SK-N-SH (cell line): ENCODE measurements around the gene VMP1. TPM values are rescaled to one million over a fixed set of nuclear protein-coding genes. Genes with fewer than 3 reads are reported as not detected.

Experiments
- CTCF ChIA-PET: fragments of 300-600, 350-600 bp; formaldehyde crosslinking; extraction: SDS; loops from one replicate; lab custom pipeline; 2021; lab: Yijun Ruan, JAX
- POLR2A ChIA-PET: fragments of 350-600 bp; sonication (Branson Sonifier 250); formaldehyde crosslinking; extraction: SDS; loops from one replicate; lab custom pipeline; 2020; ENCODE audit warnings: antibody characterized with exemption, inconsistent platforms; lab: Yijun Ruan, JAX
- DNase-seq: peaks from one replicate; pipeline ENCODE4 v3.0.0; 2012
- H2AFZ ChIP-seq: fragments of 200-600 bp; sonication (generic); 2 replicates; pipeline ENCODE4 v1.8.1; 2016; ENCODE audit warnings: antibody characterized with exemption, mild to moderate bottlenecking, low read depth
- H3F3A ChIP-seq: fragments of 200-600 bp; sonication (generic); replicated peaks from 2 replicates; pipeline ENCODE3; 2016; ENCODE audit warnings: antibody characterized with exemption, mild to moderate bottlenecking; ENCODE audit not compliant: insufficient read depth
- H3K27ac ChIP-seq, 2 experiments: fragments of 200-500 bp in 1 of 2; fragments of 200-600 bp in 1 of 2; sonication (Bioruptor generic) in 1 of 2; sonication (generic), shearing (Covaris generic) in 1 of 2; 2 replicates each; pipeline versions ENCODE4 v1.5.1 to v1.6.1; 2014 to 2016; ENCODE audit warnings: low read depth in 2 of 2, inconsistent platforms in 1 of 2, low read length in 1 of 2, mild to moderate bottlenecking in 1 of 2, mixed read lengths in 1 of 2
- H3K27me3 ChIP-seq: fragments of 200-600 bp; sonication (generic), shearing (Covaris generic); 2 replicates; pipeline ENCODE4 v1.6.1; 2016; ENCODE audit warnings: mixed run types; ENCODE audit not compliant: insufficient read depth
- H3K36me3 ChIP-seq, 2 experiments: fragments of 200-500 bp in 1 of 2; fragments of 200-600 bp in 1 of 2; sonication (Bioruptor generic) in 1 of 2; sonication (generic) in 1 of 2; replicated peaks in 1 of 2; 2 replicates each; pipeline versions ENCODE3 to v1.5.1; 2014 to 2016; ENCODE audit warnings: low read length in 1 of 2, mild to moderate bottlenecking in 1 of 2; ENCODE audit not compliant: insufficient read depth in 2 of 2, control insufficient read depth in 1 of 2
- H3K4me1 ChIP-seq, 2 experiments: fragments of 200-500 bp in 1 of 2; fragments of 200-600 bp in 1 of 2; sonication (Bioruptor generic) in 1 of 2; sonication (generic), shearing (Covaris generic) in 1 of 2; 2 replicates each; pipeline versions ENCODE4 v1.5.1 to v1.6.1; 2014 to 2016; ENCODE audit warnings: low read depth in 1 of 2, low read length in 1 of 2, mixed run types in 1 of 2; ENCODE audit not compliant: insufficient read depth in 2 of 2, control insufficient read depth in 1 of 2
- H3K4me2 ChIP-seq: fragments of 200-600 bp; sonication (generic), shearing (Covaris generic); 2 replicates; pipeline ENCODE4 v1.6.1; 2017; ENCODE audit warnings: mixed run types
- H3K4me3 ChIP-seq, 2 experiments: fragments of 200-500 bp in 1 of 2; fragments of 200-600 bp in 1 of 2; sonication (Bioruptor generic) in 1 of 2; sonication (generic), shearing (Covaris generic) in 1 of 2; 2 replicates each; pipeline versions ENCODE4 v1.5.1 to v1.8.1; 2014 to 2016; ENCODE audit warnings: low read depth in 2 of 2, inconsistent platforms in 1 of 2, low read length in 1 of 2, mild to moderate bottlenecking in 1 of 2, mixed read lengths in 1 of 2, moderate library complexity in 1 of 2
- H3K79me2 ChIP-seq: fragments of 200-600 bp; sonication (generic); 2 replicates; pipeline ENCODE4 v1.8.1; 2017; ENCODE audit warnings: mild to moderate bottlenecking; ENCODE audit not compliant: insufficient read depth
- H3K9ac ChIP-seq: fragments of 200-600 bp; sonication (generic); 2 replicates; pipeline ENCODE4 v1.6.1; 2017; ENCODE audit warnings: mixed run types
- H3K9me2 ChIP-seq: fragments of 200-600 bp; sonication (generic); 2 replicates; pipeline ENCODE4 v1.6.1; 2017; ENCODE audit warnings: mixed run types
- H3K9me3 ChIP-seq: fragments of 200-600 bp; sonication (generic); 2 replicates; pipeline ENCODE4 v1.6.1; 2017; ENCODE audit warnings: mixed run types, mild to moderate bottlenecking, moderate library complexity
- H4K20me1 ChIP-seq: fragments of 200-600 bp; sonication (generic); 2 replicates; pipeline ENCODE4 v1.6.1; 2017; ENCODE audit warnings: mild to moderate bottlenecking, mixed run types; ENCODE audit not compliant: insufficient read depth
- CHD2 ChIP-seq: fragments of 150-350 bp; IDR thresholded peaks from 2 replicates; pipeline ENCODE4 v1.6.1; 2018; ENCODE audit warnings: low read length; ENCODE audit not compliant: partially characterized antibody
- ELF1 ChIP-seq: IDR thresholded peaks from 2 replicates; pipeline ENCODE4 v1.4.0; 2012
- EZH2phosphoT487 ChIP-seq: fragments of 200-600 bp; sonication (generic); IDR thresholded peaks from 2 replicates; pipeline ENCODE4 v1.6.1; 2017; ENCODE audit warnings: low read depth, mixed run types, mild to moderate bottlenecking, antibody characterized with exemption, moderate library complexity, borderline replicate concordance
- FOXM1 ChIP-seq: IDR thresholded peaks from 2 replicates; pipeline ENCODE4 v1.4.0; 2012; ENCODE audit warnings: low read depth, mild to moderate bottlenecking
- MAX ChIP-seq: IDR thresholded peaks from 2 replicates; pipeline ENCODE4 v1.4.0; 2012; ENCODE audit warnings: low read depth
- MXI1 ChIP-seq: IDR thresholded peaks from 2 replicates; pipeline ENCODE4 v1.6.1; 2012; ENCODE audit warnings: mild to moderate bottlenecking, low read depth, low read length, improper control_type of control experiment
- NFIC ChIP-seq: IDR thresholded peaks from 2 replicates; pipeline ENCODE4 v1.4.0; 2012; ENCODE audit warnings: borderline replicate concordance
- POLR2AphosphoS5 ChIP-seq: IDR thresholded peaks from 2 replicates; pipeline ENCODE4 v1.6.1; 2012; ENCODE audit warnings: low read depth, low read length
- RAD21 ChIP-seq: IDR thresholded peaks from 2 replicates; pipeline ENCODE4 v1.6.1; 2012; ENCODE audit warnings: mild to moderate bottlenecking, low read length
- RXRA ChIP-seq: IDR thresholded peaks from 2 replicates; pipeline ENCODE4 v1.4.0; 2012; ENCODE audit warnings: low read depth, mild to moderate bottlenecking, borderline replicate concordance
- SIN3A ChIP-seq: IDR thresholded peaks from 2 replicates; pipeline ENCODE4 v1.6.1; 2012; ENCODE audit warnings: low read depth, mild to moderate bottlenecking, low read length, moderate library complexity, borderline replicate concordance
- SMC3 ChIP-seq: IDR thresholded peaks from 2 replicates; pipeline ENCODE4 v1.6.1; 2012; ENCODE audit warnings: low read depth, low read length, improper control_type of control experiment
- TAF1 ChIP-seq: IDR thresholded peaks from 2 replicates; pipeline ENCODE4 v1.6.1; 2012; ENCODE audit warnings: low read depth, mild to moderate bottlenecking, low read length, moderate library complexity, borderline replicate concordance
- TEAD4 ChIP-seq: IDR thresholded peaks from 2 replicates; pipeline ENCODE4 v1.4.0; 2012; ENCODE audit warnings: mild to moderate bottlenecking, borderline replicate concordance; ENCODE audit not compliant: insufficient read depth
- WGBS: methylation state at CpG from one replicate; pipeline ENCODE4 v1.1.6; 2017; ENCODE audit warnings: low lambda C conversion rate; 5-methylcytosine and 5-hydroxymethylcytosine counted together
- polyA plus RNA-seq, 3 experiments: library from polyadenylated mRNA; depleted of rRNA; stranded (reverse); fragments of >200 nt; gene quantifications; 2 replicates each; pipeline ENCODE4 v1.2.3, GENCODE V29; 2012
- TF ChIP-seq, protein P1 (sequence below): IDR thresholded peaks from 2 replicates; pipeline ENCODE4 v1.6.1; 2012; ENCODE audit warnings: mild to moderate bottlenecking, low read depth, low read length, moderate library complexity

VMP1 gene
- polyA plus RNA-seq, 1 of the 3 experiments (the other 2 are of a cell fraction) = 169 TPM

GRCh38 chr17:59764292-59764741, 56.9 kb downstream of the VMP1 start:
- peak overlapping the region; percentile 87; the same call in 1 of the 2 replicates for H3K9ac ChIP-seq
- no peaks in the 10 kb centered on the region for H3K9me3 ChIP-seq
- peaks cover 0 to 35% of the 10 kb centered on the region in 2 experiments; a peak in 3 of 4 replicates for H3K4me1 ChIP-seq
- H3F3A ChIP-seq = peaks cover 72% of the 10 kb centered on the region
- H3K27ac ChIP-seq = peak overlapping the region; percentile 85 to 100; a peak in 3 of 4 replicates
- ChIA-PET CTCF (interaction anchor here (0.9 to 2.1 kb wide), 6 partner anchors 10 to 95 kb away, joined by 3 to 18 read pairs (median 5); no protein-coding TSS in a partner anchor), POLR2A (no interaction called here)
- no peak for DNase-seq
- peaks cover 63% of the 10 kb centered on the region for H3K79me2 ChIP-seq
- no peak overlapping the region for H3K4me3 ChIP-seq
- no peak overlapping the region for H2AFZ ChIP-seq
- H3K36me3 ChIP-seq = peaks cover 5 to 43% of the 10 kb centered on the region in 2 experiments
- H4K20me1 ChIP-seq = no peaks in the 10 kb centered on the region
- TF ChIP-seq NFIC (no peak), TAF1 (0 out of 2 replicates have a peak, but pooled peaks have one; percentile 1), CHD2 (no peak), SMC3 (no peak), EZH2phosphoT487 (no peak), RAD21 (no peak), RXRA (no peak), SIN3A (no peak), MAX (0 out of 2 replicates have a peak, but pooled peaks have one; percentile 6), MXI1 (no peak), TEAD4 (no peak), ELF1 (no peak), FOXM1 (no peak), POLR2AphosphoS5 (no peak)
- TF ChIP-seq, protein P1, sequence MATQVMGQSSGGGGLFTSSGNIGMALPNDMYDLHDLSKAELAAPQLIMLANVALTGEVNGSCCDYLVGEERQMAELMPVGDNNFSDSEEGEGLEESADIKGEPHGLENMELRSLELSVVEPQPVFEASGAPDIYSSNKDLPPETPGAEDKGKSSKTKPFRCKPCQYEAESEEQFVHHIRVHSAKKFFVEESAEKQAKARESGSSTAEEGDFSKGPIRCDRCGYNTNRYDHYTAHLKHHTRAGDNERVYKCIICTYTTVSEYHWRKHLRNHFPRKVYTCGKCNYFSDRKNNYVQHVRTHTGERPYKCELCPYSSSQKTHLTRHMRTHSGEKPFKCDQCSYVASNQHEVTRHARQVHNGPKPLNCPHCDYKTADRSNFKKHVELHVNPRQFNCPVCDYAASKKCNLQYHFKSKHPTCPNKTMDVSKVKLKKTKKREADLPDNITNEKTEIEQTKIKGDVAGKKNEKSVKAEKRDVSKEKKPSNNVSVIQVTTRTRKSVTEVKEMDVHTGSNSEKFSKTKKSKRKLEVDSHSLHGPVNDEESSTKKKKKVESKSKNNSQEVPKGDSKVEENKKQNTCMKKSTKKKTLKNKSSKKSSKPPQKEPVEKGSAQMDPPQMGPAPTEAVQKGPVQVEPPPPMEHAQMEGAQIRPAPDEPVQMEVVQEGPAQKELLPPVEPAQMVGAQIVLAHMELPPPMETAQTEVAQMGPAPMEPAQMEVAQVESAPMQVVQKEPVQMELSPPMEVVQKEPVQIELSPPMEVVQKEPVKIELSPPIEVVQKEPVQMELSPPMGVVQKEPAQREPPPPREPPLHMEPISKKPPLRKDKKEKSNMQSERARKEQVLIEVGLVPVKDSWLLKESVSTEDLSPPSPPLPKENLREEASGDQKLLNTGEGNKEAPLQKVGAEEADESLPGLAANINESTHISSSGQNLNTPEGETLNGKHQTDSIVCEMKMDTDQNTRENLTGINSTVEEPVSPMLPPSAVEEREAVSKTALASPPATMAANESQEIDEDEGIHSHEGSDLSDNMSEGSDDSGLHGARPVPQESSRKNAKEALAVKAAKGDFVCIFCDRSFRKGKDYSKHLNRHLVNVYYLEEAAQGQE = no peak
- no peaks in the 10 kb centered on the region for H3K9me2 ChIP-seq
- H3K27me3 ChIP-seq = no peaks in the 10 kb centered on the region
- WGBS = 74% methylated on average over 3 of the region's 3 CpGs
- peak overlapping the region; percentile 30 for H3K4me2 ChIP-seq
